Endodermal cell (in vitro differentiated cells): ENCODE results near the gene CNKSR2. TPM values are rescaled to one million over a fixed set of nuclear protein-coding genes. Genes with fewer than 3 reads are reported as not detected.

Experiments
- DNase-seq: peaks from one replicate; pipeline ENCODE4 v3.0.0-alpha.2; 2017
- H3K27ac ChIP-seq: 2 replicates; pipeline ENCODE4 v1.5.1; 2013; ENCODE audit warnings: mild to moderate bottlenecking, low read depth, low read length, moderate library complexity
- H3K27me3 ChIP-seq: 2 replicates; pipeline ENCODE4 v1.6.1; 2013; ENCODE audit warnings: mild to moderate bottlenecking, low read length, moderate library complexity; ENCODE audit not compliant: insufficient read depth, control insufficient read depth, poor library complexity, severe bottlenecking
- H3K36me3 ChIP-seq: 2 replicates; pipeline ENCODE4 v1.7.0; 2013; ENCODE audit warnings: mild to moderate bottlenecking, low read length, moderate library complexity; ENCODE audit not compliant: control insufficient read depth, insufficient read depth
- H3K4me1 ChIP-seq: one replicate; pipeline ENCODE4 v1.7.0; 2013; ENCODE audit warnings: low read length; ENCODE audit not compliant: control insufficient read depth, insufficient read depth
- H3K4me3 ChIP-seq: 2 replicates; pipeline ENCODE4 v1.5.1; 2013; ENCODE audit warnings: mild to moderate bottlenecking, low read length, moderate library complexity
- H3K9ac ChIP-seq: 2 replicates; pipeline ENCODE4 v1.6.1; 2013; ENCODE audit warnings: mild to moderate bottlenecking, low read length, moderate library complexity; ENCODE audit not compliant: poor library complexity, severe bottlenecking; ENCODE audit errors: extremely low read depth
- H3K9me3 ChIP-seq: 2 replicates; pipeline ENCODE4 v1.6.1; 2013; ENCODE audit warnings: mild to moderate bottlenecking, low read length, moderate library complexity; ENCODE audit not compliant: control insufficient read depth
- H3K27ac Mint-ChIP-seq: 2 replicates; pipeline ENCODE4 v1.8.0; 2020; ENCODE audit warnings: mixed read lengths
- H3K27me3 Mint-ChIP-seq: 2 replicates; pipeline ENCODE4 v1.8.0; 2021; ENCODE audit warnings: mild to moderate bottlenecking, mixed read lengths; ENCODE audit not compliant: insufficient read depth
- H3K36me3 Mint-ChIP-seq: 2 replicates; pipeline ENCODE4 v1.8.0; 2020; ENCODE audit warnings: low read depth, mixed read lengths
- H3K4me1 Mint-ChIP-seq: 2 replicates; pipeline ENCODE4 v1.8.0; 2020; ENCODE audit warnings: mixed read lengths
- H3K4me3 Mint-ChIP-seq: 2 replicates; pipeline ENCODE4 v1.8.0; 2020; ENCODE audit warnings: mild to moderate bottlenecking, moderate library complexity, mixed read lengths
- H3K9me3 Mint-ChIP-seq: 2 replicates; pipeline ENCODE4 v1.8.0; 2020; ENCODE audit warnings: mild to moderate bottlenecking, mixed read lengths
- WGBS, 2 experiments: methylation state at CpG; one replicate each; pipeline versions ENCODE4 v1.1.5 to v1.1.7; 2013; ENCODE audit warnings: missing lambda C conversion rate in 2 of 2, mixed read lengths in 1 of 2; ENCODE audit not compliant: insufficient coverage in 1 of 2, insufficient read length in 1 of 2; 5-methylcytosine and 5-hydroxymethylcytosine counted together
- total RNA-seq, 2 donors: library from RNA; stranded (reverse); fragmentation: NEBNext Ultra II Directional in 1 of 2; extraction: Animal tissue kit (Norgen Biotek cat#: 25700) in 1 of 2; gene quantifications; 2 replicates in 1 of 2; 3 replicates in 1 of 2; pipeline ENCODE4 v1.2.1, GENCODE V29; 2021
- TF ChIP-seq, protein P1 (sequence below): fragments of 200-600 bp; sonication (generic); conservative IDR thresholded peaks from 2 replicates; pipeline ENCODE4 v1.5.0; 2021; ENCODE audit warnings: antibody characterized with exemption, mild to moderate bottlenecking

CNKSR2 gene
- total RNA-seq, 2 donors from 2014 or later: 16.9 to 28.7 TPM

DNA sequence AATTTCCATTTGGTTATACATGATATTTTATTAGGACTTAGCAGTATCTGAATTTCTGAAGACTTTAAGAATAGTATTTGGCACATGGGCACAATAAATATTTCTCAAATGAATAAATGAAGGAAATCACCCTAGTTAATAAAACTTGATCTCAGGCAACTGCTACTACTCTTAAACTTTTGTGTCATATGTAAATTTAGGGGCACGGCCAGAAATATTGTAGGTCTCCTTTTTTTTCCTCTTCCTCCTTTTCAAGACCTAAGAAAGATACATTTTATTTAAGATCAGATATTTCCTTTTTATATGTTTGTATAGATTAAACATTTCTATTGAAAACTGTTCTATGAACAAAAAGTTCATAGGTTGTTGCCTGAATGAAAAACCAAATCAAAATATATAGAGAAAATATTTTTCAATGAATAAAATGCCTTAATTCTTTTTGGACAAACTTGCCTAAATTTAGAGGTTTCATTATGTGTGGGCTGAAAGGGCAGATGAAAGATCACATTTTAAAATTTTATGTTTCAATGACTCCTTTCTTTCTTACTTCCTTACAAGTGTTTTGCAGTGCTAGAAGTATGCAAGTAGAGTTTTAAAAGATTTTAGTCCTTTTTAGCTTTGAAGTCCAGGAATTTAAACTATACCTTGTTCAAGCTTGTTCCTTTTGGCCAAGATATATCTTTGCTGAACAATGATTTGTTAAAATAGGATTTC is 26.3 kb downstream of the CNKSR2 start:
- H3K36me3 ChIP-seq: no peaks in the 10 kb centered on the region
- no peak overlapping the region for H3K4me3 ChIP-seq
- no peaks in the 10 kb centered on the region for H3K27me3 Mint-ChIP-seq
- no peak overlapping the region for H3K9ac ChIP-seq
- H3K4me3 Mint-ChIP-seq: no peak overlapping the region
- H3K4me1 ChIP-seq: no peaks in the 10 kb centered on the region
- no peaks in the 10 kb centered on the region for H3K4me1 Mint-ChIP-seq
- TF ChIP-seq, protein P1, sequence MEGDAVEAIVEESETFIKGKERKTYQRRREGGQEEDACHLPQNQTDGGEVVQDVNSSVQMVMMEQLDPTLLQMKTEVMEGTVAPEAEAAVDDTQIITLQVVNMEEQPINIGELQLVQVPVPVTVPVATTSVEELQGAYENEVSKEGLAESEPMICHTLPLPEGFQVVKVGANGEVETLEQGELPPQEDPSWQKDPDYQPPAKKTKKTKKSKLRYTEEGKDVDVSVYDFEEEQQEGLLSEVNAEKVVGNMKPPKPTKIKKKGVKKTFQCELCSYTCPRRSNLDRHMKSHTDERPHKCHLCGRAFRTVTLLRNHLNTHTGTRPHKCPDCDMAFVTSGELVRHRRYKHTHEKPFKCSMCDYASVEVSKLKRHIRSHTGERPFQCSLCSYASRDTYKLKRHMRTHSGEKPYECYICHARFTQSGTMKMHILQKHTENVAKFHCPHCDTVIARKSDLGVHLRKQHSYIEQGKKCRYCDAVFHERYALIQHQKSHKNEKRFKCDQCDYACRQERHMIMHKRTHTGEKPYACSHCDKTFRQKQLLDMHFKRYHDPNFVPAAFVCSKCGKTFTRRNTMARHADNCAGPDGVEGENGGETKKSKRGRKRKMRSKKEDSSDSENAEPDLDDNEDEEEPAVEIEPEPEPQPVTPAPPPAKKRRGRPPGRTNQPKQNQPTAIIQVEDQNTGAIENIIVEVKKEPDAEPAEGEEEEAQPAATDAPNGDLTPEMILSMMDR: no peak
- no peaks in the 10 kb centered on the region for H3K27me3 ChIP-seq
- no peak overlapping the region for H3K27ac ChIP-seq
- H3K36me3 Mint-ChIP-seq: no peaks in the 10 kb centered on the region
- WGBS, 2 experiments: no CpG with 5 or more reads among the region's 1 CpG
- H3K9me3 ChIP-seq: no peaks in the 10 kb centered on the region
- H3K27ac Mint-ChIP-seq: no peak overlapping the region
- H3K9me3 Mint-ChIP-seq: no peaks in the 10 kb centered on the region
- DNase-seq: no peak

- Mint-ChIP-seq H3K27ac (no peak overlapping the region), H3K36me3 (no peaks in the 10 kb centered on the region), H3K9me3 (no peaks in the 10 kb centered on the region), H3K27me3 (no peaks in the 10 kb centered on the region), H3K4me3 (no peak overlapping the region), H3K4me1 (peaks cover 14% of the 10 kb centered on the region)
- H3K9me3 ChIP-seq: no peaks in the 10 kb centered on the region
- no peak for DNase-seq
- 81% methylated on average over 2 of the region's 2 CpGs; no CpG with 5 or more reads in 1 of the 2 experiments for WGBS, 2 experiments
- no peaks in the 10 kb centered on the region for H3K27me3 ChIP-seq
- H3K27ac ChIP-seq: no peak overlapping the region
- H3K9ac ChIP-seq: no peak overlapping the region
- H3K4me1 ChIP-seq: no peaks in the 10 kb centered on the region
- TF ChIP-seq, protein P1: no peak
- H3K36me3 ChIP-seq: no peaks in the 10 kb centered on the region
- H3K4me3 ChIP-seq: no peak overlapping the region
Observed at GRCh38 chrX:21408307-21408706, 34.1 kb downstream of the CNKSR2 start.

- Histone ChIP-seq H3K36me3 (no peaks in the 10 kb centered on the region), H3K27ac (no peak overlapping the region), H3K4me3 (no peak overlapping the region), H3K9me3 (no peaks in the 10 kb centered on the region), H3K4me1 (no peaks in the 10 kb centered on the region), H3K27me3 (no peaks in the 10 kb centered on the region), H3K9ac (no peak overlapping the region)
- Mint-ChIP-seq H3K4me3 (no peak overlapping the region), H3K27ac (no peak overlapping the region), H3K36me3 (no peaks in the 10 kb centered on the region), H3K9me3 (no peaks in the 10 kb centered on the region), H3K27me3 (no peaks in the 10 kb centered on the region), H3K4me1 (peaks cover 14% of the 10 kb centered on the region)
- 100% methylated on average over 1 of the region's 1 CpG; no CpG with 5 or more reads in 1 of the 2 experiments for WGBS, 2 experiments
- TF ChIP-seq, protein P1: no peak
- DNase-seq: no peak
Observed at GRCh38 chrX:21408788-21409187, 34.6 kb downstream of the CNKSR2 start.
